H1 (cell line): ENCODE measurements around the gene INTS1. TPM values are rescaled to one million over a fixed set of nuclear protein-coding genes. Genes with fewer than 3 reads are reported as not detected.
A peak's percentile ranks its signal among the peaks of the same experiment; 100 is the strongest.

Experiments
- CTCF ChIA-PET: fragments of 300-600 bp; sonication (Branson Sonifier 250); formaldehyde crosslinking; loops from one replicate; lab custom pipeline; 2021; ENCODE audit not compliant: partially characterized antibody; lab: Charles Lee
- POLR2A ChIA-PET: fragments of 300-600 bp; sonication (Branson Sonifier 250); formaldehyde crosslinking; loops from one replicate; lab custom pipeline; 2021; ENCODE audit warnings: inconsistent platforms; ENCODE audit not compliant: partially characterized antibody; lab: Charles Lee
- DNase-seq, 2 experiments: peaks; one replicate each; pipeline versions ENCODE4 v3.0.0 to v3.0.0-alpha.2; 2010 to 2022; ENCODE audit warnings: low spot score in 2 of 2, low read depth in 1 of 2, mixed read lengths in 1 of 2
- FAIRE-seq: peaks from 2 replicates; lab custom pipeline; 2011; peaks lifted over from hg19 to GRCh38; lab: Jason Lieb, UNC
- H2AFZ ChIP-seq: 2 replicates; pipeline ENCODE4 v1.8.1; 2012; ENCODE audit warnings: low read length, inconsistent platforms
- H2AK5ac ChIP-seq: 2 replicates; pipeline ENCODE4 v1.6.1; 2013; ENCODE audit warnings: low read depth, low read length
- H2BK120ac ChIP-seq: replicated peaks from 2 replicates; pipeline ENCODE3; 2013; ENCODE audit warnings: low read depth, low read length, inconsistent platforms
- H2BK12ac ChIP-seq: 2 replicates; pipeline ENCODE4 v1.6.1; 2013; ENCODE audit warnings: low read depth, low read length
- H2BK15ac ChIP-seq: 2 replicates; pipeline ENCODE4 v1.6.1; 2013; ENCODE audit warnings: low read length
- H2BK20ac ChIP-seq: 2 replicates; pipeline ENCODE4 v1.6.1; 2013; ENCODE audit warnings: low read length
- H2BK5ac ChIP-seq: 2 replicates; pipeline ENCODE4 v1.6.1; 2013; ENCODE audit warnings: low read depth, low read length
- H3K14ac ChIP-seq: 2 replicates; pipeline ENCODE4 v1.6.1; 2013; ENCODE audit warnings: inconsistent platforms; ENCODE audit not compliant: insufficient read length
- H3K18ac ChIP-seq: 2 replicates; pipeline ENCODE4 v1.6.1; 2013; ENCODE audit warnings: low read length; ENCODE audit errors: extremely low read depth
- H3K23ac ChIP-seq: 2 replicates; pipeline ENCODE4 v1.6.1; 2013; ENCODE audit warnings: inconsistent platforms; ENCODE audit not compliant: insufficient read length
- H3K23me2 ChIP-seq: 2 replicates; pipeline ENCODE4 v1.6.1; 2013; ENCODE audit warnings: low read depth, low read length
- H3K27ac ChIP-seq: 2 replicates; pipeline ENCODE4 v1.6.1; 2011; ENCODE audit warnings: low read depth, low read length, inconsistent platforms
- H3K27me3 ChIP-seq, 4 experiments: replicated peaks in 1 of 4; 1 replicate in 1 of 4; 2 replicates in 3 of 4; pipeline versions ENCODE4 v1.6.1 to v1.8.1; 2011 to 2013; ENCODE audit warnings: low read length in 3 of 4, mild to moderate bottlenecking in 3 of 4, inconsistent platforms in 2 of 4, mixed read lengths in 2 of 4, moderate library complexity in 1 of 4; ENCODE audit not compliant: control insufficient read depth in 3 of 4, insufficient read depth in 3 of 4; ENCODE audit errors: extremely low read depth in 1 of 4
- H3K36me3 ChIP-seq, 4 experiments: 2 replicates each; pipeline versions ENCODE4 v1.6.1 to v1.8.1; 2011 to 2013; ENCODE audit warnings: mild to moderate bottlenecking in 4 of 4, low read length in 3 of 4, moderate library complexity in 2 of 4, control low read depth in 1 of 4, inconsistent platforms in 1 of 4; ENCODE audit not compliant: insufficient read depth in 4 of 4, control insufficient read depth in 2 of 4
- H3K4ac ChIP-seq: replicated peaks from 2 replicates; pipeline ENCODE3; 2013; ENCODE audit warnings: low read length, low read depth, mixed read lengths, inconsistent platforms; ENCODE audit not compliant: insufficient read length
- H3K4me1 ChIP-seq, 4 experiments: replicated peaks in 1 of 4; 1 replicate in 1 of 4; 2 replicates in 3 of 4; pipeline versions ENCODE4 v1.6.1 to v1.8.1; 2011 to 2013; ENCODE audit warnings: low read length in 3 of 4, inconsistent platforms in 2 of 4, mixed read lengths in 1 of 4; ENCODE audit not compliant: insufficient read depth in 4 of 4, control insufficient read depth in 3 of 4
- H3K4me2 ChIP-seq, 2 experiments: 2 replicates each; pipeline versions ENCODE4 v1.6.1 to v1.8.1; 2011 to 2013; ENCODE audit warnings: low read depth in 2 of 2, low read length in 2 of 2, control low read depth in 1 of 2, inconsistent platforms in 1 of 2, mild to moderate bottlenecking in 1 of 2; ENCODE audit not compliant: insufficient read depth in 1 of 2
- H3K4me3 ChIP-seq, 4 experiments: fragments of 200-600, 300-600 bp in 1 of 4; sonication (generic), shearing (Covaris generic), sonication (Bioruptor Twin) in 1 of 4; 2 replicates each; pipeline versions ENCODE4 v1.5.1 to v1.8.1; 2011 to 2016; ENCODE audit warnings: low read length in 4 of 4, low read depth in 3 of 4, control low read depth in 2 of 4, inconsistent platforms in 2 of 4, mild to moderate bottlenecking in 2 of 4, mixed read lengths in 1 of 4, moderate library complexity in 1 of 4; ENCODE audit not compliant: insufficient read depth in 2 of 4; ENCODE audit errors: extremely low read depth in 1 of 4
- H3K56ac ChIP-seq: replicated peaks from 2 replicates; pipeline ENCODE3; 2013; ENCODE audit warnings: low read depth, mild to moderate bottlenecking, mixed read lengths, low read length, inconsistent platforms; ENCODE audit not compliant: insufficient read length
- H3K79me1 ChIP-seq: 2 replicates; pipeline ENCODE4 v1.6.1; 2013; ENCODE audit warnings: low read depth, low read length, control low read depth
- H3K79me2 ChIP-seq, 2 experiments: 2 replicates each; pipeline versions ENCODE4 v1.6.1 to v1.8.1; 2012 to 2013; ENCODE audit warnings: low read length in 2 of 2, mild to moderate bottlenecking in 2 of 2, inconsistent platforms in 1 of 2; ENCODE audit not compliant: insufficient read depth in 2 of 2, control insufficient read depth in 1 of 2
- H3K9ac ChIP-seq, 4 experiments: replicated peaks in 1 of 4; 1 replicate in 1 of 4; 2 replicates in 3 of 4; pipeline versions ENCODE4 v1.6.1 to v1.8.1; 2011 to 2013; ENCODE audit warnings: low read depth in 3 of 4, low read length in 3 of 4, control low read depth in 2 of 4, mild to moderate bottlenecking in 2 of 4, moderate library complexity in 2 of 4, inconsistent platforms in 1 of 4; ENCODE audit errors: extremely low read depth in 1 of 4
- H3K9me3 ChIP-seq, 2 experiments: 2 replicates each; pipeline versions ENCODE4 v1.6.1 to v1.8.1; 2012 to 2013; ENCODE audit warnings: mild to moderate bottlenecking in 2 of 2, moderate library complexity in 2 of 2, control low read depth in 1 of 2, inconsistent platforms in 1 of 2, low read depth in 1 of 2, low read length in 1 of 2, mixed read lengths in 1 of 2; ENCODE audit not compliant: insufficient read depth in 2 of 2
- H4K20me1 ChIP-seq, 2 experiments: replicated peaks in 1 of 2; 2 replicates each; pipeline versions ENCODE3 to v1.8.1; 2011 to 2013; ENCODE audit warnings: inconsistent platforms in 2 of 2, low read length in 2 of 2, mild to moderate bottlenecking in 1 of 2; ENCODE audit not compliant: insufficient read depth in 2 of 2, control insufficient read depth in 1 of 2
- H4K5ac ChIP-seq: 2 replicates; pipeline ENCODE4 v1.6.1; 2013; ENCODE audit warnings: low read length, low read depth, mixed read lengths, inconsistent platforms; ENCODE audit not compliant: insufficient read length
- H4K8ac ChIP-seq: 2 replicates; pipeline ENCODE4 v1.8.0; 2013; ENCODE audit warnings: mild to moderate bottlenecking, moderate library complexity, low read length, inconsistent platforms; ENCODE audit not compliant: insufficient read depth; ENCODE audit errors: extremely low read depth
- H4K91ac ChIP-seq: replicated peaks from 2 replicates; pipeline ENCODE3; 2013; ENCODE audit warnings: low read length, mixed read lengths, inconsistent platforms; ENCODE audit not compliant: insufficient read length
- BRCA1 ChIP-seq: IDR thresholded peaks from 2 replicates; pipeline ENCODE4 v1.6.1; 2012; ENCODE audit warnings: low read depth, low read length, improper control_type of control experiment
- CEBPB ChIP-seq: IDR thresholded peaks from 2 replicates; pipeline ENCODE4 v1.6.1; 2012; ENCODE audit warnings: low read depth, low read length
- CTBP2 ChIP-seq: IDR thresholded peaks from 2 replicates; pipeline ENCODE4 v1.7.0; 2011; ENCODE audit warnings: borderline replicate concordance, mild to moderate bottlenecking, moderate library complexity, mixed read lengths, low read length; ENCODE audit not compliant: insufficient read depth, insufficient read length
- EZH2 ChIP-seq: fragments of 200-600 bp; sonication (generic); IDR thresholded peaks from 2 replicates; pipeline ENCODE4 v1.7.1; 2012; ENCODE audit warnings: low read depth, mild to moderate bottlenecking, moderate library complexity, low read length, inconsistent platforms; ENCODE audit not compliant: severe bottlenecking
- GABPA ChIP-seq: IDR thresholded peaks from 2 replicates; pipeline ENCODE4 v1.6.1; 2011; ENCODE audit warnings: mild to moderate bottlenecking, low read length, moderate library complexity, borderline replicate concordance; ENCODE audit not compliant: insufficient read depth
- KDM4A ChIP-seq: IDR thresholded peaks from one replicate; pipeline ENCODE4 v1.7.1; 2012; ENCODE audit warnings: low read depth, mild to moderate bottlenecking, moderate library complexity, low read length, inconsistent platforms; ENCODE audit not compliant: severe bottlenecking
- MAFK ChIP-seq: IDR thresholded peaks from 2 replicates; pipeline ENCODE4 v1.6.1; 2012; ENCODE audit warnings: low read depth, mild to moderate bottlenecking, improper control_type of control experiment, low read length
- POLR2A ChIP-seq, 2 experiments: IDR thresholded peaks; 1 replicate in 1 of 2; 2 replicates in 1 of 2; pipeline ENCODE4 v1.6.1; 2011; ENCODE audit warnings: low read depth in 2 of 2, low read length in 2 of 2, mild to moderate bottlenecking in 2 of 2; ENCODE audit errors: control extremely low read depth in 1 of 2
- POLR2AphosphoS5 ChIP-seq: IDR thresholded peaks from 2 replicates; pipeline ENCODE4 v1.6.1; 2011; ENCODE audit warnings: low read depth, low read length
- RFX5 ChIP-seq: IDR thresholded peaks from 2 replicates; pipeline ENCODE4 v1.6.1; 2011; ENCODE audit warnings: low read depth, low read length, improper control_type of control experiment, borderline replicate concordance
- SIX5 ChIP-seq: IDR thresholded peaks from 2 replicates; pipeline ENCODE4 v1.6.1; 2011; ENCODE audit warnings: mild to moderate bottlenecking, low read depth, low read length
- SP2 ChIP-seq: IDR thresholded peaks from 2 replicates; pipeline ENCODE4 v1.6.1; 2012; ENCODE audit warnings: mild to moderate bottlenecking, low read length, inconsistent platforms
- TAF7 ChIP-seq: optimal IDR thresholded peaks from 2 replicates; pipeline ENCODE3; 2011; ENCODE audit warnings: low read depth, mild to moderate bottlenecking, inconsistent platforms, low read length, moderate library complexity, borderline replicate concordance
- TBP ChIP-seq: IDR thresholded peaks from 2 replicates; pipeline ENCODE4 v1.6.1; 2011; ENCODE audit warnings: low read depth, low read length, improper control_type of control experiment
- WGBS, 2 experiments: shearing (Covaris generic) in 1 of 2; methylation state at CpG; one replicate each; pipeline versions ENCODE4 v1.1.6 to v1.1.7; 2013 to 2015; ENCODE audit warnings: low lambda C conversion rate in 2 of 2, mixed read lengths in 2 of 2, inconsistent platforms in 1 of 2, low coverage in 1 of 2, missing lambda C conversion rate in 1 of 2; ENCODE audit not compliant: insufficient replicate concordance in 2 of 2, insufficient coverage in 1 of 2, insufficient read length in 1 of 2; ENCODE audit errors: extremely low coverage in 1 of 2, missing lambda C conversion rate in 1 of 2; 5-methylcytosine and 5-hydroxymethylcytosine counted together
- polyA plus RNA-seq, 7 experiments: library from polyadenylated mRNA; depleted of rRNA in 3 of 7; stranded (reverse) in 5 of 7; unstranded in 2 of 7; fragments of >200 nt in 5 of 7; fragments of 200-250 nt in 2 of 7; gene quantifications; 1 replicate in 5 of 7; 2 replicates in 1 of 7; 4 replicates in 1 of 7; pipeline versions ENCODE4 v1.2.1 to v1.2.3, GENCODE V29; 2011 to 2013; ENCODE audit warnings: missing spikeins in 2 of 7, mixed read lengths in 2 of 7
- total RNA-seq: library from RNA; stranded (reverse); fragmentation: NEBNext Ultra II Directional; extraction: Animal tissue kit (Norgen Biotek cat#: 25700); gene quantifications from 2 replicates; pipeline ENCODE4 v1.2.1, GENCODE V29; 2021
- TF ChIP-seq, protein P1 (sequence below): IDR thresholded peaks from 2 replicates; pipeline ENCODE4 v1.6.1; 2012; ENCODE audit warnings: inconsistent platforms

INTS1 gene
- total and polyA plus RNA-seq, 2 of the 8 experiments (the other 6 are each of a cell fraction or from before 2014, with no cell fraction given) = 76.9 to 104 TPM

DNA sequence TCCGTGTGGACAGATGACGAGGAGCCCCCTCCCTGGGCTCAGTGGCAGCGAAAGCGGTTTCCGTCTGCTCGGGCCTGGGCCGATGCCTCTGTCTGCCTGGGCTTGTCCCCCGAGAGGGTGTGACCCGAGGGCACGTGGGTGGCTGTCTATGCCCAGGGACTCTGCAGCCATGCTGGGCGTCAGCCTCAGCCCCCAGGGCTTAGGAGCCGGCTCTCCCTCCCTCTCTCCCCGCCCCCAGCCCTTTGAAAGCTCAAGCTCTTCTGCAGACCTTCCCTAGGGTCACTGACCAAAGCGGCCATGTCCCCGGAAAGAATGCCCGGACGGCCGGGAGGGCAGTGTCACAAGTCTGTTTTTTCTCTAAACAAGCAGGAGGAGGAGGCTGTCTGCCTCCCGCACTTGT lies 52.0 kb downstream of the INTS1 start:
- no peak overlapping the region for H2BK20ac ChIP-seq
- CTCF ChIA-PET = interaction anchor here (0.8 to 6.7 kb wide), 7 partner anchors 10 to 269 kb away, joined by 3 to 35 read pairs (median 4); no protein-coding TSS in a partner anchor

More for the DNA sequence above, 52.0 kb downstream of the INTS1 start:
- no peak overlapping the region for H3K4me2 ChIP-seq
- H3K4me3 ChIP-seq = no peak overlapping the region
- H4K5ac ChIP-seq = no peak overlapping the region
- H2AFZ ChIP-seq = no peak overlapping the region
- no peaks in the 10 kb centered on the region for H3K27me3 ChIP-seq
- H2BK12ac ChIP-seq = no peak overlapping the region
- 91% methylated on average over 17 of the region's 19 CpGs; no CpG with 5 or more reads in 1 of the 2 experiments for WGBS, 2 experiments
- H4K8ac ChIP-seq = 0 out of 2 replicates have a peak overlapping the region, but pooled peaks have one; percentile 48
- no peaks in the 10 kb centered on the region for H3K79me1 ChIP-seq
- no peaks in the 10 kb centered on the region for H3K9me3 ChIP-seq
- TF ChIP-seq, protein P1, sequence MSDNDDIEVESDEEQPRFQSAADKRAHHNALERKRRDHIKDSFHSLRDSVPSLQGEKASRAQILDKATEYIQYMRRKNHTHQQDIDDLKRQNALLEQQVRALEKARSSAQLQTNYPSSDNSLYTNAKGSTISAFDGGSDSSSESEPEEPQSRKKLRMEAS = no peak
- no peak for TF ChIP-seq KDM4A
- TF ChIP-seq SP2 = no peak
- no peak for TF ChIP-seq GABPA
- TF ChIP-seq RFX5 = no peak
- no peak for TF ChIP-seq TAF7
- no peak for TF ChIP-seq BRCA1
- TF ChIP-seq MAFK = no peak
- no peak for TF ChIP-seq CEBPB
- TF ChIP-seq TBP = no peak
- no peak for TF ChIP-seq POLR2A (IDR thresholded peaks at IDR 0.05; ENCODE audit: control extremely low read depth in 1 of 2, low read depth in 2 of 2, low read length in 2 of 2)
- TF ChIP-seq EZH2 = no peak
- no peak for TF ChIP-seq POLR2AphosphoS5
- no peak for TF ChIP-seq CTBP2
- TF ChIP-seq SIX5 = no peak
- H3K27ac ChIP-seq = no peak overlapping the region
- no peak overlapping the region for H3K14ac ChIP-seq
- H4K20me1 ChIP-seq = no peaks in the 10 kb centered on the region
- H3K23ac ChIP-seq = no peak overlapping the region
- no peak overlapping the region for H2BK15ac ChIP-seq
- 0 out of 2 replicates have a peak, but pooled peaks cover 2% of the 10 kb centered on the region for H3K23me2 ChIP-seq
- no peaks in the 10 kb centered on the region for H3K79me2 ChIP-seq
- H3K36me3 ChIP-seq = no peaks in the 10 kb centered on the region
- H3K4ac ChIP-seq = no peak overlapping the region
- H3K9ac ChIP-seq = no peak overlapping the region
- FAIRE-seq = no peak
- POLR2A ChIA-PET = interaction anchor here (0.7 to 0.8 kb wide), 3 partner anchors 9 to 20 kb away, joined by 3 read pairs; no protein-coding TSS in a partner anchor
- H2BK5ac ChIP-seq = no peak overlapping the region
- no peak overlapping the region for H4K91ac ChIP-seq
- no peak for DNase-seq
- no peak overlapping the region for H2BK120ac ChIP-seq
- H3K56ac ChIP-seq = no peak overlapping the region
- no peak overlapping the region for H2AK5ac ChIP-seq
- peaks cover 0 to 7% (median under 1%) of the 10 kb centered on the region in 4 experiments; a peak in 4 of 7 replicates for H3K4me1 ChIP-seq
- no peak overlapping the region for H3K18ac ChIP-seq
